Spleen (tissue), 11 donors: ENCODE measurements around the gene LGALSL. TPM values are rescaled to one million over a fixed set of nuclear protein-coding genes. Genes with fewer than 3 reads are reported as not detected.

Source experiments
- DNase-seq: peaks from one replicate; pipeline ENCODE4 v3.0.0-alpha.2; 2020
- H3K27ac ChIP-seq, 8 donors: fragments of 200-600 bp; sonication (generic) in 7 of 8; 1 replicate in 4 of 8; 2 replicates in 4 of 8; pipeline versions ENCODE4 v1.5.0 to v1.8.0; 2016 to 2021; ENCODE audit warnings: inconsistent platforms in 4 of 8, mild to moderate bottlenecking in 4 of 8, moderate library complexity in 1 of 8
- H3K27me3 ChIP-seq, 7 donors: fragments of 200-600 bp; sonication (generic) in 6 of 7; replicated peaks in 1 of 7; 1 replicate in 4 of 7; 2 replicates in 3 of 7; pipeline versions ENCODE4 v1.5.0 to v1.8.0; 2016 to 2021; ENCODE audit warnings: inconsistent platforms in 3 of 7, mild to moderate bottlenecking in 1 of 7
- H3K36me3 ChIP-seq, 6 donors: fragments of 200-600 bp; sonication (generic) in 5 of 6; 1 replicate in 4 of 6; 2 replicates in 2 of 6; pipeline versions ENCODE4 v1.5.0 to v1.8.0; 2016 to 2021; ENCODE audit warnings: inconsistent platforms in 2 of 6
- H3K4me1 ChIP-seq, 6 donors: fragments of 200-600 bp; sonication (generic) in 5 of 6; 1 replicate in 3 of 6; 2 replicates in 3 of 6; pipeline versions ENCODE4 v1.5.0 to v1.8.0; 2016 to 2021; ENCODE audit warnings: inconsistent platforms in 3 of 6
- H3K4me3 ChIP-seq, 8 donors: fragments of 200-600 bp; sonication (generic) in 7 of 8; 1 replicate in 4 of 8; 2 replicates in 4 of 8; pipeline versions ENCODE4 v1.5.0 to v1.8.0; 2016 to 2021; ENCODE audit warnings: inconsistent platforms in 4 of 8, mild to moderate bottlenecking in 4 of 8, moderate library complexity in 2 of 8
- H3K9me3 ChIP-seq, 8 donors: fragments of 200-600 bp; sonication (generic) in 7 of 8; 1 replicate in 4 of 8; 2 replicates in 4 of 8; pipeline versions ENCODE4 v1.5.0 to v1.8.0; 2016 to 2021; ENCODE audit warnings: inconsistent platforms in 4 of 8
- POLR2A ChIP-seq, 3 donors: fragments of 450-650 bp; IDR thresholded peaks; one replicate each; pipeline ENCODE4 v1.5.1; 2017; ENCODE audit warnings: antibody characterized with exemption in 3 of 3, mild to moderate bottlenecking in 1 of 3
- POLR2AphosphoS5 ChIP-seq, 3 donors: sonication (generic); formaldehyde crosslinking; IDR thresholded peaks; one replicate each; pipeline ENCODE4 v1.5.1; 2017; ENCODE audit warnings: antibody characterized with exemption in 3 of 3
- WGBS, 5 donors: extraction: QIAGEN DNeasy Blood & Tissue Kit in 3 of 5; methylation state at CpG; one replicate each; pipeline versions ENCODE4 v1.1.5 to v1.1.7; 2013 to 2018; 5-methylcytosine and 5-hydroxymethylcytosine counted together
- intact Hi-C: fragments of 100-400 bp; cut with DNase I; formaldehyde crosslinking; loops from one replicate; pipeline ENCODE4 v1.15.0; 2023; ENCODE audit warnings: low total_unique reads
- polyA plus RNA-seq, 3 donors: library from polyadenylated mRNA; stranded (reverse); fragments of 200-250 nt; gene quantifications; one replicate each; pipeline ENCODE4 v1.2.1, GENCODE V29; 2013
- total RNA-seq, 7 donors: library from RNA; depleted of rRNA in 3 of 7; stranded (reverse); fragments of >200 nt in 3 of 7; fragmentation: NEBNext Ultra II Directional in 4 of 7; extraction: Animal tissue kit (Norgen Biotek cat#: 25700) in 4 of 7; gene quantifications; one replicate each; pipeline versions ENCODE4 v1.1.0 to v1.2.1, GENCODE V29; 2016 to 2021
- TF ChIP-seq, protein P1 (sequence below), 11 experiments: fragments of 200-600 bp in 7 of 11; fragments of 450-650 bp in 4 of 11; sonication (generic) in 4 of 11; IDR thresholded peaks in 8 of 11; conservative IDR thresholded peaks in 3 of 11; 1 replicate in 7 of 11; 2 replicates in 4 of 11; pipeline versions ENCODE4 v1.4.0 to v1.8.0; 2016 to 2021; ENCODE audit warnings: antibody characterized with exemption in 11 of 11, inconsistent platforms in 4 of 11, mild to moderate bottlenecking in 1 of 11
- donor health status: healthy with polysubstance abuse.
- donor health status: DM: no; HTN: no; CAD: no; lungs with moderate emphysema.
- donor health status: DM: no; HTN: no; CAD: no.
- donor health status: Bipolar disorder and iron deficiency.
- donor health status: healthy.
- donor health status: DM: no; HTN: no; CAD: no.
- donor health status: DM: yes; HTN: yes; CAD: no.

LGALSL gene
- total and polyA plus RNA-seq, 10 donors = 2.4 to 16.6 (median 12.7) TPM

DNA sequence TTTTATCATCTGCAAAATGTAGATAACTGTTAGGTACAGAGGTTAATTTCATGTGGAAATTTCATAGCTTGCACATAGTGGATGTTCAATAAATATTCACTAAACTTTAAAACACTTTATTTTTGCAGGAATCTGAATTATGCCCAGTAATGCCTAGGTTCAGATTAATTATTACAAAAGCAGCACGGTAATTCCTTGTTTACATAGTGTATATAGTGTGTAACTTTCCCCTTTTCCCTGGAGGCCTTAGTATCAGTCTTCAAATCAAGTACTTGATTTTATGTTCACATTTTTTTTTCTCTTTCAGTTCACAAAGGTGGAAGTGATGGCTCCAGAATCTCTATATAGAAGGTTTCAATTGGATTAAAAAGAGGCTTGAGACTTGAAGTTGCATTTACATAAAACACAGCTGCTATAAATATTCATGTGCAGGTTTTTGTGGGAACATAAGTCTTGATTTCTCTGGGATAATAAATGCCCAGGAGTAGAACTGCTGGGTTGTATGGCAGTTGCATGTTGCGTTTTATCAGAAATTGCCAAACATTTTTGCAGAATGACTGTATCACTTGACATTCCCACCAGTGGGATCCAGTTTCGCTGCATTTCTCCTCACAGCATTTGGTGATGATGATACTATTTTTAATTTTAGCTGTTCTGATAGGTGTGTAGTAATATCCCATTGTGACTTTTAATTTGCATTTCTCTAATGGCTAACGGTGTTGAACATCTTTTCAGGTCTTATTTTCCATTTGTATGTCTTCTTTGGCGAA, 27.6 kb upstream of the LGALSL start:
- TF ChIP-seq POLR2A (IDR thresholded peaks at IDR 0.05) = no peak
- no peak for TF ChIP-seq POLR2AphosphoS5 (IDR thresholded peaks at IDR 0.05)
- TF ChIP-seq, protein P1, sequence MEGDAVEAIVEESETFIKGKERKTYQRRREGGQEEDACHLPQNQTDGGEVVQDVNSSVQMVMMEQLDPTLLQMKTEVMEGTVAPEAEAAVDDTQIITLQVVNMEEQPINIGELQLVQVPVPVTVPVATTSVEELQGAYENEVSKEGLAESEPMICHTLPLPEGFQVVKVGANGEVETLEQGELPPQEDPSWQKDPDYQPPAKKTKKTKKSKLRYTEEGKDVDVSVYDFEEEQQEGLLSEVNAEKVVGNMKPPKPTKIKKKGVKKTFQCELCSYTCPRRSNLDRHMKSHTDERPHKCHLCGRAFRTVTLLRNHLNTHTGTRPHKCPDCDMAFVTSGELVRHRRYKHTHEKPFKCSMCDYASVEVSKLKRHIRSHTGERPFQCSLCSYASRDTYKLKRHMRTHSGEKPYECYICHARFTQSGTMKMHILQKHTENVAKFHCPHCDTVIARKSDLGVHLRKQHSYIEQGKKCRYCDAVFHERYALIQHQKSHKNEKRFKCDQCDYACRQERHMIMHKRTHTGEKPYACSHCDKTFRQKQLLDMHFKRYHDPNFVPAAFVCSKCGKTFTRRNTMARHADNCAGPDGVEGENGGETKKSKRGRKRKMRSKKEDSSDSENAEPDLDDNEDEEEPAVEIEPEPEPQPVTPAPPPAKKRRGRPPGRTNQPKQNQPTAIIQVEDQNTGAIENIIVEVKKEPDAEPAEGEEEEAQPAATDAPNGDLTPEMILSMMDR (IDR thresholded peaks at IDR 0.05 in 8 of 11, conservative IDR thresholded peaks at IDR 0.05 in 3 of 11) = no peak
- no peak overlapping the region for H3K27ac ChIP-seq
- no peaks in the 10 kb centered on the region for H3K9me3 ChIP-seq
- H3K27me3 ChIP-seq = no peaks in the 10 kb centered on the region
- no peaks in the 10 kb centered on the region for H3K4me1 ChIP-seq
- no peaks in the 10 kb centered on the region for H3K36me3 ChIP-seq
- intact Hi-C loops = no loop called here
- no peak overlapping the region for H3K4me3 ChIP-seq
- no peak for DNase-seq
- 68 to 91% (median 81%) methylated on average over 5 of the region's 5 CpGs for WGBS, 5 donors

DNA sequence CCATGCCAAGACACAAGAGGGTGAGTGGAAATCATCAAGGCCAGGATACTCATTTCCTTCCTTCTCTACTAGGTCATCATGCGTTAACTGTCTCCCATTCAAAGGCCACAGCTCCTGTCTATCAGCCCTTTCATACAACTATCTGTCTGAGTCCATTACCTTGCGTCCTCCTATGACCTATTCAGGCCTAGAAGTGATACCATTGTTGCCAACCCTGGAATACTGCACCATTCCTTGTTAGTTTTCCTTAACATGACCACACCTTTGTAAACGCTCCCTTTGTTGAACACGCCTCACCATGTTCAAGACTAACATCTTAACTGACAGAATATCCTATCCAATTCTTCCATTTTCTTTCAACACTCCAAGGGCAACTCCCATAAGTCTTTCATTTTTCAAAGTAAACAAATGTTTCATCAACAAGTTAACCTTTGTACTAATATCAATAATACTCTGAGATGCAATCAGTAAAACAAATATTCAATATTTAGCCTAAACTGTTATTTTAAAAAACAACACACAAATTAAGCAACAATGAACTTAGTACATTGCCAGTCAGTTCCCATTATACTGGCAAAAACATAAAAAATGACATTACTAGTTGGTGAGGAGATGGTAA, 19.8 kb upstream of the LGALSL start:
- TF ChIP-seq POLR2AphosphoS5 (IDR thresholded peaks at IDR 0.05) = no peak
- TF ChIP-seq, protein P1 (IDR thresholded peaks at IDR 0.05 in 8 of 11, conservative IDR thresholded peaks at IDR 0.05 in 3 of 11) = no peak
- TF ChIP-seq POLR2A (IDR thresholded peaks at IDR 0.05) = no peak
- no peak overlapping the region for H3K27ac ChIP-seq
- no peaks in the 10 kb centered on the region for H3K36me3 ChIP-seq
- DNase-seq = no peak
- no peaks in the 10 kb centered on the region for H3K9me3 ChIP-seq
- intact Hi-C loops = no loop called here
- H3K27me3 ChIP-seq = no peaks in the 10 kb centered on the region
- WGBS, 5 donors = 72 to 85% (median 80%) methylated on average over 4 of the region's 4 CpGs
- H3K4me1 ChIP-seq = peaks cover 0 to 3% (median 0%) of the 10 kb centered on the region in 6 donors
- no peak overlapping the region for H3K4me3 ChIP-seq

DNA sequence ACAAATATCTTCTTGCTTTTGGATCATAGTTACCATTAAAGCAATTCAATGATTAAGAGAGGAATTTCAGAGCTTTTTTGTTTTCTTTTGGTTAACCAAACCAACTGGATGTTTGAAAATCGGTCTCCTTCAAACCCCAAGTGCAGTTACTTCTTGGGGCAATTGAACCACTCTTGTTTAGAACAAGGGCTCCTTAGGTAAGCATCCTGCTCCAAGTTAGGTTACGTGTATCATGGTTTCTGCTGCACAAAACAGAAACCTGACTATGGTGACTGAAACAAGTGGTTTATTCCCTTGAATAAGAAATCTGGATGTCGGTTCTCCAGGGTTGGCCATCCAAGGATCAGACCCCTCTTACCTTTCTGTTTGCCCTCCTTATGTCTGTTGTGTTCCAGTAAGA, 16.1 kb upstream of the LGALSL start:
- Histone ChIP-seq H3K36me3 (no peaks in the 10 kb centered on the region), H3K4me3 (no peak overlapping the region), H3K27ac (no peak overlapping the region), H3K9me3 (no peaks in the 10 kb centered on the region), H3K4me1 (peaks cover 0 to 3% (median 0%) of the 10 kb centered on the region in 6 donors), H3K27me3 (peaks cover 0 to 3% (median 0%) of the 10 kb centered on the region in 7 donors)
- intact Hi-C loops = no loop called here
- TF ChIP-seq POLR2A (IDR thresholded peaks at IDR 0.05) (no peak), POLR2AphosphoS5 (IDR thresholded peaks at IDR 0.05) (no peak)
- TF ChIP-seq, protein P1 (IDR thresholded peaks at IDR 0.05 in 8 of 11, conservative IDR thresholded peaks at IDR 0.05 in 3 of 11) = no peak
- WGBS, 5 donors = 90 to 97% (median 95%) methylated on average over 3 of the region's 3 CpGs
- DNase-seq = no peak

DNA sequence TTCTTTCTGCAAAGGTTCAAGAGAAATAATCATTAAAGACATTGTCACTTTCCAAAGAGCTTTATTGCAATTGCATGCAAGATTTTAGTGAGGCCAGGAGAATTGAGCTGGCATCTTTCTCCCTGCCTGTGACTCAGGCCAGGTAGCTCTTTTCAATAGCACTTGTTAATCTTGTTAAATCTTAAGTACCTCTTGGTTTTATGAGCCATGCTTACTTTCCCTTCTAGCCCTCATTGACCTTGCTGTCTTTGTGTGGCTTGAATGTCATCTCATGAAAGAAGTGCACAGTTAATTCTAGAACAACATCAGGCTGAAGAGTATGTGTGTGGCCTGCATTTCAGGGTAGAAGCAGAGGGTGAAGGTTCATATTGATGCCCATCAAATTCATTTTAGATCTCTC, 14.8 kb upstream of the LGALSL start:
- no peaks in the 10 kb centered on the region for H3K9me3 ChIP-seq
- H3K36me3 ChIP-seq = no peaks in the 10 kb centered on the region
- H3K27ac ChIP-seq = no peak overlapping the region
- no peak for DNase-seq
- H3K27me3 ChIP-seq = peaks cover 0 to 3% (median 0%) of the 10 kb centered on the region in 7 donors
- no peak for TF ChIP-seq POLR2AphosphoS5 (IDR thresholded peaks at IDR 0.05)
- no peak for TF ChIP-seq POLR2A (IDR thresholded peaks at IDR 0.05)
- TF ChIP-seq, protein P1 (IDR thresholded peaks at IDR 0.05 in 8 of 11, conservative IDR thresholded peaks at IDR 0.05 in 3 of 11) = no peak
- intact Hi-C loops = no loop called here
- H3K4me3 ChIP-seq = no peak overlapping the region
- no peaks in the 10 kb centered on the region for H3K4me1 ChIP-seq
